HG03045 (cell line): ENCODE measurements around the gene TIRAP.

Experiments
- ATAC-seq: cut with Tn5 transposase; IDR thresholded peaks from one replicate; pipeline ENCODE4 v1.9.1; 2021; ENCODE audit warnings: mild to moderate bottlenecking, moderate library complexity; ENCODE audit not compliant: unreplicated experiment

The TIRAP gene

DNA sequence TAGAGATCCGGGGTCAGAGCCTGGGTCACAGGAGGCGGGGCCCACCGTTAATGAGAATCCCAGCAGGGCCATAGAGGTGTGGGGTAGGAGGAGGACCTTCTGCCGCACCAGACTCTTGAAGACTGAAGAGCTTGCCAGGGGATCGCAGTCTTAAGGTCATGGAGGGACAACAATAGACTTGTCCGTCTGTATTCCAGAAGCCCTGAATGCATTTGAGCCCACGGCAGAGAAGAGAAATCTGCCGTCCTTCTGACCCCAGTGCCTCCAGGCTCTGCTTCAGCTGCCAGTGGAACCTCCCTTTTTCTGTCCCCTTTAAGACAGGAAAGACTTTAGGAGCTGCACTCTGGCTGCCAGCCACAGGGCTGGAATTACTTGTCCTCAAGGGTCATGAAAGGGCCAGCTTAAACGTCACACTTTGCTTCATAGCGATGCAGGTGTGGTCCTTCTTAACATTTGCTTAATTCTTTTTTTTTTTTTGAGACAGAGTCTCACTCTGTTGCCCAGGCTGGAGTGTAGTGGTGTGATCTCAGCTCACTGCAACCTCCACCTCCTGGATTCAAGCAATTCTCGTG, 57.1 kb downstream of the TIRAP start:
- no peak for ATAC-seq

DNA sequence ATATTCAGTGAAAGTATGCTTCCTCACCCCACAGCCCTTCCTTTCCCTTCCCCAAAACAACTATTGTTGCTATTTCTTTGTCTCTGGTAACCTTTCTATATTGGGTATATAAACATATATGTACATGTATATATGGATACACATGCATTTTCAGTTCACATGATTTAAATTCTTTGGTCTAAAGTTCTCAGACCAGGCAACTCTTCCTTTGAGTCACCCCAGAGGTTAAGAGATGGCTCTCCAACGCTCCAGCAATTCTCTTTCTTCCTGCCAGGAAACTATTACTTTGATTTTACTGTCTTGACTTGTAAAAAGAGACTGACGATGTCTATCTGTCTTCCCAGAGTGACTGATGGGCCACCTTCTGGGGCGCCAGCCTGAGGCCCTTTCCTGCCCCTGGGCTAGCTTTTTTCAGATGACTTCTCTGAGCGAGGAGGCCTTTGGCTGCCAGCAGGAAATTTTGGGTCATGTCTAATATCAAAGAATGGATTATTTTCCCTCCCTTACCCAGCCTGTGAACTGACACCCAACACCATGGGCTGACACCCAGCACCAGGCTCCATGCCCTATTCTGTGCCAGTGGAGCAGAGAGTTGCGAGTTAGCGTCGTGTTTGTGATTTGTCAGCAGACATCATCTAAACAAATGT, 58.2 kb downstream of the TIRAP start:
- ATAC-seq, result no peak

- no peak for ATAC-seq
These were observed 58.9 kb downstream of the TIRAP start for GRCh38 chr11:126341760-126342161.

DNA sequence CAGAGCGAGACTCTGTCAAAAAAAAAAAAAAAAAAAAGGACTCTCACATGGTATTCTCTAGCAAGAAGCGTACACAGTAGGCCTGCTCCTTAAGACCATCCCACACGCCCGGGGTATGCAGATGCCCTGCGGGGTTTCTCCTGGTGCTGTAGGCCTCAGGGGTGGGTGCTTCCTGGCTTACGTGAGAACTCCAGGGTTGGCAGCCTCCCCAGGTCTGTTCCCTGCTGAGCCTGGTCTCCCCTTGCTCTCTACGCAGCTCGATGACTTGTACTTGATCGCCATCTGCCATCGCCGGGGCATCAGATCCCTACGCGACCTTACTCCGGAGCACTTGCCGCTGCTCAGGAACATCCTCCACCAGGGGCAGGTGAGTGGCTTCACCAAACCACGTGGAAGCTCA, 60.2 kb downstream of the TIRAP start:
- ATAC-seq, result no peak
